GM23338 (cell line): ENCODE data around the gene SMARCA5. TPM values are rescaled to one million over a fixed set of nuclear protein-coding genes. Genes with fewer than 3 reads are reported as not detected.

Experiments used
- ATAC-seq: fragments of 200-7000 bp; cut with Tn5 transposase; 3 replicates; pipeline ENCODE4 v1.9.1; 2020
- DNase-seq: peaks from one replicate; pipeline ENCODE4 v3.0.0-alpha.2; 2015; ENCODE audit warnings: low spot score
- H2AFZ ChIP-seq: fragments of 200-600 bp; sonication (generic); 2 replicates; pipeline ENCODE4 v1.8.0; 2016; ENCODE audit warnings: antibody characterized with exemption, mild to moderate bottlenecking, moderate library complexity
- H3F3A ChIP-seq: fragments of 200-600 bp; sonication (generic); replicated peaks from 2 replicates; pipeline ENCODE4 v1.8.0; 2017; ENCODE audit warnings: antibody characterized with exemption, mixed run types, low read depth
- H3K27ac ChIP-seq: fragments of 200-600 bp; sonication (generic); 2 replicates; pipeline ENCODE4 v1.6.1; 2016; ENCODE audit warnings: low read depth
- H3K27me3 ChIP-seq: fragments of 200-600 bp; sonication (generic); 2 replicates; pipeline ENCODE4 v1.8.0; 2016; ENCODE audit warnings: mild to moderate bottlenecking, mixed run types, moderate library complexity; ENCODE audit not compliant: insufficient read depth
- H3K36me3 ChIP-seq: fragments of 200-600 bp; sonication (generic); 2 replicates; pipeline ENCODE4 v1.8.0; 2016; ENCODE audit warnings: mild to moderate bottlenecking; ENCODE audit not compliant: insufficient read depth
- H3K4me1 ChIP-seq: fragments of 200-600 bp; sonication (generic); 2 replicates; pipeline ENCODE4 v1.8.0; 2016; ENCODE audit warnings: mild to moderate bottlenecking, moderate library complexity; ENCODE audit not compliant: insufficient read depth
- H3K4me2 ChIP-seq: fragments of 200-600 bp; sonication (generic); 2 replicates; pipeline ENCODE4 v1.7.1; 2017; ENCODE audit warnings: mixed run types
- H3K4me3 ChIP-seq: fragments of 200-600 bp; sonication (generic); 2 replicates; pipeline ENCODE4 v1.6.1; 2016; ENCODE audit warnings: mixed run types
- H3K79me2 ChIP-seq: fragments of 200-600 bp; sonication (generic); replicated peaks from 2 replicates; pipeline ENCODE4 v1.8.0; 2017; ENCODE audit warnings: mild to moderate bottlenecking; ENCODE audit not compliant: insufficient read depth
- H3K9me2 ChIP-seq: fragments of 200-600 bp; sonication (generic); 2 replicates; pipeline ENCODE4 v1.8.0; 2017; ENCODE audit not compliant: insufficient read depth
- H4K20me1 ChIP-seq: fragments of 200-600 bp; sonication (generic); replicated peaks from 2 replicates; pipeline ENCODE4 v1.8.0; 2017; ENCODE audit warnings: mild to moderate bottlenecking; ENCODE audit not compliant: insufficient read depth
- H3K27ac Mint-ChIP-seq: 2 replicates; pipeline ENCODE4 v1.8.0; 2020; ENCODE audit warnings: inconsistent platforms, mild to moderate bottlenecking, moderate library complexity, mixed read lengths
- H3K27me3 Mint-ChIP-seq: 3 replicates; pipeline ENCODE4 v1.8.0; 2022; ENCODE audit warnings: low read depth, mild to moderate bottlenecking, moderate library complexity, mixed read lengths, inconsistent platforms; ENCODE audit not compliant: insufficient read depth, poor library complexity
- H3K36me3 Mint-ChIP-seq: 3 replicates; pipeline ENCODE4 v1.8.0; 2021; ENCODE audit warnings: low read depth, mild to moderate bottlenecking, inconsistent platforms, moderate library complexity, mixed read lengths
- H3K4me1 Mint-ChIP-seq: 3 replicates; pipeline ENCODE4 v1.8.0; 2020; ENCODE audit warnings: mild to moderate bottlenecking, inconsistent platforms, mixed read lengths
- H3K4me3 Mint-ChIP-seq: 3 replicates; pipeline ENCODE4 v1.8.0; 2021; ENCODE audit warnings: moderate library complexity, mild to moderate bottlenecking, inconsistent platforms, mixed read lengths
- H3K9me3 Mint-ChIP-seq: 3 replicates; pipeline ENCODE4 v1.8.0; 2020; ENCODE audit warnings: moderate library complexity, mild to moderate bottlenecking, inconsistent platforms, mixed read lengths
- CTCF ChIP-seq, 2 experiments: fragments of 200-600 bp in 1 of 2; sonication (generic) in 1 of 2; conservative IDR thresholded peaks; 2 replicates each; pipeline versions ENCODE4 v1.5.1 to v1.6.1; 2016 to 2017; ENCODE audit warnings: antibody characterized with exemption in 2 of 2, low read depth in 2 of 2, mild to moderate bottlenecking in 2 of 2, moderate library complexity in 1 of 2
- EZH2 ChIP-seq: fragments of 200-600 bp; sonication (generic); IDR thresholded peaks from one replicate; pipeline ENCODE4 v1.8.0; 2017; ENCODE audit warnings: antibody characterized with exemption, mild to moderate bottlenecking, low read depth; ENCODE audit not compliant: unreplicated experiment
- JUNB ChIP-seq: IDR thresholded peaks from one replicate; pipeline ENCODE4 v1.6.1; 2016; ENCODE audit warnings: antibody characterized with exemption; ENCODE audit not compliant: unreplicated experiment
- NANOG ChIP-seq: IDR thresholded peaks from 2 replicates; pipeline ENCODE4 v1.6.1; 2016; ENCODE audit warnings: antibody characterized with exemption, borderline replicate concordance
- POLR2AphosphoS5 ChIP-seq: IDR thresholded peaks from 2 replicates; pipeline ENCODE4 v1.6.1; 2016; ENCODE audit warnings: antibody characterized with exemption, low read depth
- REST ChIP-seq: IDR thresholded peaks from one replicate; pipeline ENCODE4 v1.6.1; 2018; ENCODE audit warnings: antibody characterized with exemption; ENCODE audit not compliant: unreplicated experiment
- polyA plus RNA-seq: library from polyadenylated mRNA; unstranded; fragments of >200 nt; fragmentation: Nextera tagmentation; extraction: Ambion mirVana; gene quantifications from 2 replicates; pipeline ENCODE4 v1.2.1, GENCODE V29; 2016
- total RNA-seq: library from RNA; depleted of rRNA; stranded (reverse); fragments of >200 nt; shearing (Covaris generic); gene quantifications from 2 replicates; pipeline ENCODE4 v1.2.3, GENCODE V29; 2014
- TF ChIP-seq, protein P1 (sequence below): IDR thresholded peaks from 2 replicates; pipeline ENCODE4 v1.6.1; 2016; ENCODE audit warnings: antibody characterized with exemption

SMARCA5 gene
- total and polyA plus RNA-seq, 2 experiments from 2014 or later: 101 to 103 TPM

- peak; percentile 48 for DNase-seq
Measured at GRCh38 chr4:143482840-143483239, 30.7 kb upstream of the SMARCA5 start.

More at GRCh38 chr4:143482840-143483239, 30.7 kb upstream of the SMARCA5 start:
- Histone ChIP-seq H4K20me1 (no peaks in the 10 kb centered on the region), H3K79me2 (no peaks in the 10 kb centered on the region), H3K9me2 (no peaks in the 10 kb centered on the region), H3K4me3 (no peak overlapping the region), H3F3A (no peaks in the 10 kb centered on the region), H2AFZ (no peak overlapping the region), H3K27ac (no peak overlapping the region), H3K4me2 (no peak overlapping the region), H3K4me1 (no peaks in the 10 kb centered on the region), H3K27me3 (no peaks in the 10 kb centered on the region), H3K36me3 (no peaks in the 10 kb centered on the region)
- no peak for TF ChIP-seq EZH2
- no peak for TF ChIP-seq REST
- peak; percentile 59 to 72 for TF ChIP-seq CTCF (conservative IDR thresholded peaks at IDR 0.05; ENCODE audit: low read depth in 2 of 2)
- TF ChIP-seq, protein P1, sequence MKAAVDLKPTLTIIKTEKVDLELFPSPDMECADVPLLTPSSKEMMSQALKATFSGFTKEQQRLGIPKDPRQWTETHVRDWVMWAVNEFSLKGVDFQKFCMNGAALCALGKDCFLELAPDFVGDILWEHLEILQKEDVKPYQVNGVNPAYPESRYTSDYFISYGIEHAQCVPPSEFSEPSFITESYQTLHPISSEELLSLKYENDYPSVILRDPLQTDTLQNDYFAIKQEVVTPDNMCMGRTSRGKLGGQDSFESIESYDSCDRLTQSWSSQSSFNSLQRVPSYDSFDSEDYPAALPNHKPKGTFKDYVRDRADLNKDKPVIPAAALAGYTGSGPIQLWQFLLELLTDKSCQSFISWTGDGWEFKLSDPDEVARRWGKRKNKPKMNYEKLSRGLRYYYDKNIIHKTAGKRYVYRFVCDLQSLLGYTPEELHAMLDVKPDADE: no peak
- TF ChIP-seq NANOG: no peak
- TF ChIP-seq JUNB: no peak
- no peak for TF ChIP-seq POLR2AphosphoS5
- H3K9me3 Mint-ChIP-seq: no peaks in the 10 kb centered on the region
- no peaks in the 10 kb centered on the region for H3K27me3 Mint-ChIP-seq
- H3K36me3 Mint-ChIP-seq: no peaks in the 10 kb centered on the region
- no peaks in the 10 kb centered on the region for H3K4me1 Mint-ChIP-seq
- no peak for ATAC-seq
- no peak overlapping the region for H3K27ac Mint-ChIP-seq
- no peak overlapping the region for H3K4me3 Mint-ChIP-seq
